PFSK-1 (cell line): Measurements from ENCODE around the gene SLFN5.

Experiments
- FOXP2 ChIP-seq: optimal IDR thresholded peaks from 2 replicates; pipeline ENCODE3; 2011; ENCODE audit warnings: borderline replicate concordance, control low read depth, inconsistent platforms; ENCODE audit not compliant: insufficient read depth; ENCODE audit errors: extremely low read length, extremely low read depth
- POLR2AphosphoS5 ChIP-seq: IDR thresholded peaks from 2 replicates; pipeline ENCODE4 v1.6.1; 2012; ENCODE audit warnings: low read depth, mild to moderate bottlenecking, control low read depth, low read length, moderate library complexity
- REST ChIP-seq, 2 experiments: IDR thresholded peaks; 2 replicates each; pipeline versions ENCODE4 v1.6.1 to v1.8.0; 2011 to 2012; ENCODE audit warnings: low read depth in 2 of 2, low read length in 2 of 2, control low read depth in 1 of 2, inconsistent platforms in 1 of 2, mild to moderate bottlenecking in 1 of 2, moderate library complexity in 1 of 2; ENCODE audit not compliant: insufficient read depth in 1 of 2
- SIN3A ChIP-seq: IDR thresholded peaks from 2 replicates; pipeline ENCODE4 v1.6.1; 2012; ENCODE audit warnings: mild to moderate bottlenecking, low read length, moderate library complexity, borderline replicate concordance; ENCODE audit not compliant: insufficient read depth
- TAF1 ChIP-seq: IDR thresholded peaks from 2 replicates; pipeline ENCODE4 v1.6.1; 2012; ENCODE audit warnings: low read length, control low read depth, borderline replicate concordance; ENCODE audit not compliant: insufficient read depth

The SLFN5 gene

DNA sequence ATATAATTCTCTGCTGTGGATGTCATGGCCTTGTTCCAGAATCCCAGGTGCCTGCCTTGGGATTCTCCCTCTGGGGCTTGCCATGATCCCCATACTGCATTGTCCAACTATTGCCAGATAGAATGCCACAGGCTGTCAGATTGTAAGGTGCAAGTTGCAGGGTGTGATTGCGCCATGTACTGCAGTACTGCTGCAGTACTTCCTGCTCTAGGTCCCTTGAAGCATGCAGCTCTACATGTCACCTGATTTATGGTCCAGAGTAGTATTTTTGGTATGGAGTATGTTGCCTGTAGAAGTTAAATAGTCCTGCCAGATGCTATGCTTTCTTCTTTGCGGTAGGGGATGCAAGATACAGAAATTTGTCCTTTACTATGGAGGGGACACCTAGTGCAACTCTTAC, 7.0 kb upstream of the SLFN5 start:
- no peak for TF ChIP-seq FOXP2
- TF ChIP-seq POLR2AphosphoS5 = no peak
- TF ChIP-seq SIN3A = no peak
- no peak for TF ChIP-seq TAF1
- TF ChIP-seq REST (IDR thresholded peaks at IDR 0.05; ENCODE audit: insufficient read depth in 1 of 2, low read depth in 2 of 2, low read length in 2 of 2) = no peak

- TF ChIP-seq POLR2AphosphoS5 (no peak), TAF1 (no peak), REST (IDR thresholded peaks at IDR 0.05; ENCODE audit: insufficient read depth in 1 of 2, low read depth in 2 of 2, low read length in 2 of 2) (no peak), SIN3A (no peak), FOXP2 (no peak)
Measured at GRCh38 chr17:35236821-35237220, 6.1 kb upstream of the SLFN5 start.

- TF ChIP-seq POLR2AphosphoS5 (no peak), SIN3A (no peak), FOXP2 (no peak), REST (IDR thresholded peaks at IDR 0.05; ENCODE audit: insufficient read depth in 1 of 2, low read depth in 2 of 2, low read length in 2 of 2) (no peak), TAF1 (no peak)
Measured at GRCh38 chr17:35238821-35239220, 4.1 kb upstream of the SLFN5 start.

DNA sequence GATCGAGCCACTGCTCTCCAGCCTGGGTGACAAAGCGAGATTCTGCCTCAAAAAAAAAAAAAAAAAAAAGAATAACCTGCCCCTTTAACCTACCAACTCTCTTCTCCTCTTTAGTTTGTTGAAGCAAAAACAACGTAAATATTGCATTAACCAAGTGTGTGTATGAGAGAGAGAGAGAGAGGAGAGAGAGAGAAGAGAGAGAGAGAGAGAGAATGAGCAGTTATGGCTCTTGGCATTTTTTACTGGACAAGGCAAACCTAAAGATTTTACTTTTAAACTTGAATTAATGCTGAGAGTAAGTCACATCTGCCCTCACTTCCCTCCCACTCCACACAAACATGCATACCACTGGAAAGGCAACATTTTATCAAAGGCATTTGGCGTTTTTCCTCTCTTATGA, 3.0 kb upstream of the SLFN5 start:
- TF ChIP-seq SIN3A = no peak
- TF ChIP-seq REST (IDR thresholded peaks at IDR 0.05; ENCODE audit: insufficient read depth in 1 of 2, low read depth in 2 of 2, low read length in 2 of 2) = no peak
- no peak for TF ChIP-seq TAF1
- TF ChIP-seq FOXP2 = no peak
- TF ChIP-seq POLR2AphosphoS5 = no peak

- TF ChIP-seq SIN3A (no peak), TAF1 (no peak), REST (IDR thresholded peaks at IDR 0.05; ENCODE audit: insufficient read depth in 1 of 2, low read depth in 2 of 2, low read length in 2 of 2) (no peak), FOXP2 (no peak), POLR2AphosphoS5 (no peak)
Measured at GRCh38 chr17:35240861-35241260, 2.0 kb upstream of the SLFN5 start.
